ENCODE measurements around the gene ATP11C.

ATP11C gene

GRCh38 chrX:139803224-139803623, 129.6 kb downstream of the ATP11C start:
- no peak for DNase-seq (ENCODE audit: low read depth in 2 of 2)

DNA sequence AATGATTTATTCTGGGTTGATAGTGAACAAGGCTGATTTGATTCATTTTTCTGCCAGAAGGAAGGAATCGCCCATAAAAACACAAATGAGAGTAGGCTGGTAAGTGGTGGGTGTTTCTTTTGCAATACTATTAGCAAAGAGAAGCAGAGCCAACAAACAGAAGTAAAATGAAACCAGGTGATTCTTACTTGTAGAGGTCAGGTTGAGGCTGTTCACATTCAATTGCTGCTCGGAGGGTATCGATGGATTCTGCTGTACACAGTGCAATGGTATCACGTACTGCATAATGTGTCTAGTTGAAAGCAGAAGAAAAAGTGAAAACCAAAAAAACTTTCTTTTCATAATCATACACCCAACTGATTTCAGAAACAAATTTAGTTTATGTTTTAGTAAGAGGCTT, 130.8 kb downstream of the ATP11C start:
- DNase-seq (ENCODE audit: low read depth in 2 of 2): no peak

GRCh38 chrX:139801397-139801813, 131.4 kb downstream of the ATP11C start:
- no peak for DNase-seq (ENCODE audit: low read depth in 2 of 2)

DNA sequence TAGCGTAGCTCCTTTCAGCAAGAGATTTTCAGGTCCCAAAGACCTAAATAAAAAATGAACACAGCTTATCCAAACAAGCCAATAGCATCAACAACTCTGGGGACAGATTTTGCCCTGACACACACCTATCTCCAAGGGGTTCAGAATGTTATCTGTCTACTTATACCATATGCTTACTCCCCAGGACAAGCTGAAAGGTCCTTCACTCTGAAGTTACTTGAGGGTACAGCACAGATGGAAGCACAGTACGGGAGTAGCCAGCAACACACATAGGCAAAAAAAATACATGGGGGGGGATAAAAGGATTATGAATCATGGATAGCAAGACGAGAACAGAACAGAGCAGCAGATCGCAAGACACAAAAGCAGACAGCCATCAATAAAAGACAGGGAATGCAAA, 134.2 kb downstream of the ATP11C start:
- DNase-seq (ENCODE audit: low read depth in 2 of 2): no peak

DNA sequence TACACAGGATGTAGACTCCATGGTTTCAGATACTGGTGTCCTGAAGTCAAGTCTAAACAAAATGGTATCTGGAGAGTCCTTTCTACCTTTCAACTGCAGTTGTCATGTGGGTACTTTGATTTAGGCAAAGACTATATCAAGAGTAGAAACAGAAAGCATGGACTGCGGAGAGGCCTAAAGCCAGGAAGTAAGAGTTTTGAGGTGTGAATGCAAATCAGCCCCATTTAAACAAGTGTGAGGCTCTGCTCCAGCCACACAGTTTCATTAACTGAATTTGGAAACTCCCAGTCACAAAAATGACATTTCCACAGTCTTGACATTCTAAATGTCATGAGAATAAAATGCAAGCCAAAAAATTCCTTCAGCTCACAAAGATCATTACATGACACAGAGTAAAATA, 137.7 kb downstream of the ATP11C start:
- no peak for DNase-seq (ENCODE audit: low read depth in 2 of 2)

GRCh38 chrX:139787601-139788000, 145.3 kb downstream of the ATP11C start:
- no peak for DNase-seq (ENCODE audit: low read depth in 2 of 2)

DNA sequence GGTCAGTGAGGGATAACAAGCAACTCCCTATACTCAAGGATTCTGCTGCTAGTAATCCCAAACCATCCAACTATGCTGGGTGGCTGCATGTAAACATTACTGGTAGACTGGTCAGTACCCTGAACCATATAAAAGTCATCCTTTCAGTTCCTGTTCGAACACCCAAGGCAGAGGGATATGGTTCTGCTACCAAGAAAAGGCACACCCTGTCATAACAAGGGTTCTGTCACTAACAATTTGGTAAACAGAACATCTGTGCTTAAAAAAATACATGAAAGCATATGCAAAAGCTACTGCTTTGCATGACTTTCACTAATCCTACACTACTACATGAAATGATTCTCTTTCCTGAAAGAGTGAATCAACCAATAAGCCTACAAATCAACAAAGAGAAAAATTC, 148.0 kb downstream of the ATP11C start:
- DNase-seq (ENCODE audit: low read depth in 2 of 2): no peak

GRCh38 chrX:139783959-139784358, 148.9 kb downstream of the ATP11C start:
- no peak for DNase-seq (ENCODE audit: low read depth in 2 of 2)

- no peak for DNase-seq (ENCODE audit: low read depth in 2 of 2)
Measured at GRCh38 chrX:139783030-139783429, 149.8 kb downstream of the ATP11C start.

DNA sequence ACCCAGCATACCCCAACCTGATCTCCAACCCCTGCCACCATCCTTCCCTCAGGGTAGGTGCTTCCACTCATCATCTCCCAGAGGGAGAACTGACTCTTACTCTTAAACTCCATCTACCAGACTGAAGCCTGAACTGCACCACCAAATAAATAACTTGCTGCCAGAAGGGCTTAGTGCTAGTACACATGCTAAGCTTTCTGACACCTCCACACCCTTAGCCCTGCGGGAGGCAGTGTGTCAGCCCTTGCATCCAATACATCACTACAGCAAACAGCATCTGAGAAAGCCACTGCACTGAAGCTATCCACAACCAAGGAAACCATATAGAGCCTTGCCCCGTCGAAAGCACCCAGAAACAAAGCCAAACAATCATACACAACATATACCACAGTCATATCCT, 156.3 kb downstream of the ATP11C start:
- DNase-seq (ENCODE audit: low read depth in 2 of 2): no peak

- DNase-seq (ENCODE audit: low read depth in 2 of 2): no peak
Measured at GRCh38 chrX:139770366-139770765, 162.5 kb downstream of the ATP11C start.

DNA sequence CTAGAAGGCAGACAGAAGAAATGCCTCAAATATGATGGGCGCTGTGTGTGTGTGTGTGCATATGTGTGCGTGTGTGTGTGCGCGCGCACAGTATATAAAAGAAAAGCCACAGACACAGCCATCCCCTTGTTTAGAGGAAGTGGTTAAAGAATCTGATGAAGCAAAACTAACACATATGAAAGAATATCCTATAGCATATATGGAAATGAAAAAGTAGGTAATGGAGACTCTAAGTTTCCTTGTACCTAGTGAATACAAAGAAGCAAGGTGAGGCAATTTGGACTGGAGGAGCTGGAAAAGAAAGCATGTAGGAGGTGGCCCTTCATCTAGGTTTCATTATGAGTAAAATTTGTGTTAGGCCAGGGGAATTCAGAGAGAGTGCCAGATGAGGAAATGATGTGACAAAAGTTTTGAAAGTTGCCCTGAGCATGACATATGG, 166.3 kb downstream of the ATP11C start:
- no peak for DNase-seq (ENCODE audit: low read depth in 2 of 2)

GRCh38 chrX:139762400-139763183, 170.3 kb downstream of the ATP11C start:
- no peak for DNase-seq (ENCODE audit: low read depth in 2 of 2)

GRCh38 chrX:139759637-139760036, 173.2 kb downstream of the ATP11C start:
- no peak for DNase-seq (ENCODE audit: low read depth in 2 of 2)

DNA sequence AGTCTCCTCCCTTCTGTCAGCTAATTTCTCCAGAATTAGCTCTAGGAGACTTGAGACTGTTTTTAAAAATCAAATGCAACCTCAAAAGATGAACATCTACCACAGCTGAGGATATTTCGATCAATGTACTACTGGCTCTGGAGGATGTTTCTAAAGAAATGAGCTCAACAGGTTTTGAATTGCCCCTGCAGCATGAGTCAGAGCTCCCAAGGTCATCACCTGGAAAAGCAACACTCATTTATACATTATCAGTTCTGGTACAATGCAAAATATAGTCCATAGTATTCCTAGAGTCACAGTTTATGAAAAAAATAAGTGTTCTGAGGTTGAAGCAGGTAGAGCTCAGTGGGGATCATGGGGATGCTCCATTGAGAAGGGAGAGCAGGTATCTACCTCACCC, 174.0 kb downstream of the ATP11C start:
- no peak for DNase-seq (ENCODE audit: low read depth in 2 of 2)

DNA sequence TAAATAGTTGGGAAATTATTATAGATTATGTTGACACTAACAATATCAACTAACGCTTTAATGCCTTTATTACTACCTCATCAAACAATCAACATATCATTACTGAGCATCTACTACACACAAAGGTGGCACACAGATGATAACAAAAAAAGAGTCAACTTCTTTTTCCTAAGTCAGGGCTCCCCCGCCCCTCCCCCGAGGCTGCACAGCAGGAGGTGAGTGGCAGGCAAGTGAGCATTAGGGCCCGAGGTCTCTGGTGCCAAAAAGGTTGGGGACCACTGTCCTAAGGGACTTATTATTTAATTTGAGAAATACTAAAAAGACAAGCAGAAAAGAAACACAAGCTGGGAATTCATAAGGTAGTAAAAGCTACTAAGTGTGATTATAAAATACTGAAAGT, 174.6 kb downstream of the ATP11C start:
- no peak for DNase-seq (ENCODE audit: low read depth in 2 of 2)

- no peak for DNase-seq (ENCODE audit: low read depth in 2 of 2)
Measured at GRCh38 chrX:139751053-139751452, 181.8 kb downstream of the ATP11C start.

GRCh38 chrX:139750390-139750789, 182.5 kb downstream of the ATP11C start:
- no peak for DNase-seq (ENCODE audit: low read depth in 2 of 2)

DNA sequence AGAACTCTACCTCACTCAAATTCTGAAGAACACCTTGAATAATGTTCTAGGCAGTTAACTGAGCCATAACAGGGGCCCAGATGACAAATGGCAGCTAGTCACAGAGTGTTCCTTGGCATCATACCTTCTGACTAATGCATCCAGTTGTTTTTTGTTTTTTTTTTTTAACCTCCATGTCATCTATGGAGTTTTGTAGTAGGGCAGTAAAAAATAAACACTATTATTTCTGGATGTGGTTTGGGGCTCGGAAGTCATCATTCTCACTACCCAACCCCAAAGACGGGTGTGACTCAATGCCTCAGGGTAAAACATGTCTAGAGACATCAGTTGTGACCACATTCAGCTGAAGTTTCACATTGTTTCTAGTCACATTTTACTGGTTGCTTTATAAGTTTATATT, 193.7 kb downstream of the ATP11C start:
- DNase-seq (ENCODE audit: low read depth in 2 of 2): no peak

DNA sequence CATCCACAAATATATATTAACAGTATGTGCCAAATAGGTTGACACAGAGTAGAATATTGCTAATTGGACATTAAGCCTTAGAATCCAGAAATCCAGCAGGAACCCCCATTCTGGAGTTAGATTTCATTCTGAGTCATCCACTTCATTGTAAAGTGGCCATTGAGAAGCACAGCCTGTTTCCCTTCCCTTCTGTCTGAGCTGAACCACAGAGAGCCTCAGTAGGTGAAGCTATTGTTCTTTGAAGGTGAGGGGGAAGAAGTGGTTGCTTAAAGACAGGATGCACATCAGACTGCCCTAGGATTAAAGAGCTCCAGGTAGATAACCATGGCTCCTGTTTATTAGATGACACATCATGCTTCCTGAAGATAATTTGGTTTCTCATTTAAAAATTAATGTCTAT, 194.3 kb downstream of the ATP11C start:
- no peak for DNase-seq (ENCODE audit: low read depth in 2 of 2)

DNA sequence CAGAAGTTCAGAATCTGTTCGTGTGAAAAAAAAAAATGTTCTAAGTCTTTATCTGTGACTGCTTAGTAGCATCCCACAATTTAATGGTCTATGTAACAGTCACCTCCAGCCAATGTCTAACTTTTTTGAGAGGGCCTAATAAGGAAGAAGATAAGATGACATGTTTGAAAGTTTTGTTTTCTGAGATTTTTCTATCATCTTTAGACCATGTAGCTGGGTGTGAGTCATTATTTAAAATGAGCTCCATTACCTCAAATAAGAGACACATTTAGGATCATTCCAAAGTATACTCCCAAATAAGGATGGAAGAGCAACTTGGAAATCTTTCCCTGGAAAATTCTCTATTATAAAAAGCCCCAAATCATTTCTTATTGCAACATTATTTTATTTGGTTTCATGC, 196.7 kb downstream of the ATP11C start:
- DNase-seq (ENCODE audit: low read depth in 2 of 2): no peak

GRCh38 chrX:139734996-139735395, 197.9 kb downstream of the ATP11C start:
- no peak for DNase-seq (ENCODE audit: low read depth in 2 of 2)

DNA sequence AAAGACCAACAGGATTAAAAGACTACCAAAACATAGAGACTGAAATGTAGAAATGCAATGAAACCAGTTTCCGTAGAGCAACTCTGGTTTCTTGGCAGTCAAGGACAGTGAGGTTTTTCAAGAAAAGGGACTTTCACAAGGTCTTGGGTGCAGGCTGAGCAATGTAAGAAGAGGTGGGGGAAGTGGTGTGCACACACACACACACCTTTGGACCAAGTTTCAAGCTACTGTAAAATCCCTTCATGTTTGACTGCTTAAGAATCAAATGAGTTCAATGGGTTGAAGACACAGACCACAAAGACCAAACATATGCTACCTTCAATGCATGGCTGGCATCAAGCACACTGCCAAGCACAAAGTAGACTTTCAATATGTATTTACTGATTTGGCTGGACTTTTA, 207.1 kb downstream of the ATP11C start:
- no peak for DNase-seq (ENCODE audit: low read depth in 2 of 2)

DNA sequence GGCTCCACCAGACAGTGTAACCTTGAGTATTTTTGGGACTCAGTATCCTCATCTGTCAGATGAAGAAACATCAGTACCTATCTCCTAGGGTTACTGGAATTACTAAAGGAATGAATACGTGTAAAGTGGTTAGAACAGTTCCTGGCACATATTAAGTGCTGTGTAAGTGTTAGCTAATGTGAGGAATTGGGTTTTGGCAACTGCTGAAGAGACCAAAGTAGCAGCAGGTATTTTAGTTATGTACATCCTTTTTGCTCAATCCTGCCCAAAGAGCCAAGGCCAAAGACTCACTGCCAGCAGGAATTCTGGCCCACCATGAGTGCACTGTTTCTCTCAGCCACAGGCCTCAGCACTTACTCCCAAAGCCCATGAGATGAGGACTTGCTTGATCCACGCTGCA, 208.2 kb downstream of the ATP11C start:
- DNase-seq (ENCODE audit: low read depth in 2 of 2): no peak

All from stimulated activated CD8-positive, alpha-beta memory T cell treated with anti-CD3 and anti-CD28 coated beads, Interleukin-15, amount 100 ng/mL, for 4 hours (primary cell).